GM21360 (cell line): Measurements from ENCODE around the gene KCNIP4.

Experiments
- ATAC-seq: cut with Tn5 transposase; IDR thresholded peaks from one replicate; pipeline ENCODE4 v1.9.1; 2021; ENCODE audit warnings: mild to moderate bottlenecking, moderate library complexity; ENCODE audit not compliant: unreplicated experiment

The KCNIP4 gene

GRCh38 chr4:21856754-21857153 lies 91.8 kb downstream of the KCNIP4 start:
- no peak for ATAC-seq

- ATAC-seq: no peak
Observed at GRCh38 chr4:21856301-21856700, 92.3 kb downstream of the KCNIP4 start.

GRCh38 chr4:21849077-21849476 lies 99.5 kb downstream of the KCNIP4 start:
- ATAC-seq: no peak

GRCh38 chr4:21848021-21848420 lies 100.6 kb downstream of the KCNIP4 start:
- no peak for ATAC-seq

GRCh38 chr4:21845663-21846062 lies 102.9 kb downstream of the KCNIP4 start:
- no peak for ATAC-seq

GRCh38 chr4:21835712-21836111 lies 112.9 kb downstream of the KCNIP4 start:
- ATAC-seq: no peak

- ATAC-seq: no peak
Observed at GRCh38 chr4:21830272-21830671, 118.3 kb downstream of the KCNIP4 start.

GRCh38 chr4:21827575-21827974 lies 121.0 kb downstream of the KCNIP4 start:
- ATAC-seq: no peak

- ATAC-seq: no peak
Observed at GRCh38 chr4:21826071-21826470, 122.5 kb downstream of the KCNIP4 start.

GRCh38 chr4:21819086-21819485 lies 129.5 kb downstream of the KCNIP4 start:
- no peak for ATAC-seq

GRCh38 chr4:21815651-21816377 lies 132.8 kb downstream of the KCNIP4 start:
- no peak for ATAC-seq

- ATAC-seq: no peak
Observed at GRCh38 chr4:21811565-21811964, 137.0 kb downstream of the KCNIP4 start.

- no peak for ATAC-seq
Observed at GRCh38 chr4:21806991-21807390, 141.6 kb downstream of the KCNIP4 start.

GRCh38 chr4:21802406-21802805 lies 146.2 kb downstream of the KCNIP4 start:
- no peak for ATAC-seq

- ATAC-seq: no peak
Observed at GRCh38 chr4:21801661-21802385, 146.7 kb downstream of the KCNIP4 start.

GRCh38 chr4:21795091-21795490 lies 153.5 kb downstream of the KCNIP4 start:
- ATAC-seq: no peak

GRCh38 chr4:21792736-21793135 lies 155.8 kb downstream of the KCNIP4 start:
- ATAC-seq: no peak

- ATAC-seq: no peak
Observed at GRCh38 chr4:21790438-21791029, 158.0 kb downstream of the KCNIP4 start.

GRCh38 chr4:21780148-21780547 lies 168.4 kb downstream of the KCNIP4 start:
- no peak for ATAC-seq

GRCh38 chr4:21778702-21779101 lies 169.9 kb downstream of the KCNIP4 start:
- ATAC-seq: no peak

GRCh38 chr4:21775703-21776102 lies 172.9 kb downstream of the KCNIP4 start:
- no peak for ATAC-seq
